ENCODE measurements around the gene FBXO3.
"Not testable (repeated sequence)": the region's sequence is repeated elsewhere in the genome, so short reads cannot be mapped to it uniquely, and the experiment has no call there.

The FBXO3 gene

GRCh38 chr11:33727539-33727938, 46.8 kb downstream of the FBXO3 start:
- not testable (repeated sequence) for DNase-seq

GRCh38 chr11:33725496-33725895, 48.8 kb downstream of the FBXO3 start:
- no peak for DNase-seq

- peak; percentile 64 for DNase-seq
These were observed 49.7 kb downstream of the FBXO3 start for GRCh38 chr11:33724644-33725035.

- peak; percentile 100 for DNase-seq
These were observed 51.0 kb downstream of the FBXO3 start for GRCh38 chr11:33723238-33723881.

GRCh38 chr11:33722590-33723234, 51.6 kb downstream of the FBXO3 start:
- DNase-seq: peak; percentile 95

GRCh38 chr11:33721984-33722383, 52.3 kb downstream of the FBXO3 start:
- DNase-seq: no peak

- DNase-seq: peak; percentile 91
These were observed 52.9 kb downstream of the FBXO3 start for GRCh38 chr11:33721426-33721825.

- DNase-seq: no peak
These were observed 54.7 kb downstream of the FBXO3 start for GRCh38 chr11:33719587-33719986.

GRCh38 chr11:33718440-33718839, 55.9 kb downstream of the FBXO3 start:
- DNase-seq: no peak

GRCh38 chr11:33716243-33716642, 58.1 kb downstream of the FBXO3 start:
- DNase-seq: peak; percentile 44

GRCh38 chr11:33713856-33714398, 60.4 kb downstream of the FBXO3 start:
- no peak for DNase-seq

- no peak for DNase-seq
These were observed 61.0 kb downstream of the FBXO3 start for GRCh38 chr11:33713151-33713855.

GRCh38 chr11:33712436-33712835, 61.9 kb downstream of the FBXO3 start:
- DNase-seq: no peak

- no peak for DNase-seq
These were observed 64.9 kb downstream of the FBXO3 start for GRCh38 chr11:33709466-33709865.

GRCh38 chr11:33708985-33709384, 65.3 kb downstream of the FBXO3 start:
- no peak for DNase-seq

GRCh38 chr11:33707831-33708230, 66.5 kb downstream of the FBXO3 start:
- not testable (repeated sequence) for DNase-seq

- no peak for DNase-seq
These were observed 67.4 kb downstream of the FBXO3 start for GRCh38 chr11:33706966-33707365.

- no peak for DNase-seq
These were observed 67.8 kb downstream of the FBXO3 start for GRCh38 chr11:33706546-33706945.

- DNase-seq: no peak
These were observed 69.9 kb downstream of the FBXO3 start for GRCh38 chr11:33704240-33705002.

GRCh38 chr11:33703788-33704187, 70.5 kb downstream of the FBXO3 start:
- DNase-seq: peak; percentile 44

- no peak for DNase-seq
These were observed 71.1 kb downstream of the FBXO3 start for GRCh38 chr11:33703234-33703633.

- peak; percentile 72 for DNase-seq
These were observed 72.8 kb downstream of the FBXO3 start for GRCh38 chr11:33701302-33702230.

Measured in fibroblast of skin of back (primary cell).